A673 (cell line): ENCODE measurements around the gene RABGAP1L.

Experiments
- EZH2 ChIP-seq: fragments of 200-600 bp; sonication (generic); IDR thresholded peaks from 2 replicates; pipeline ENCODE4 v1.6.1; 2017; ENCODE audit warnings: borderline replicate concordance, low read depth, mild to moderate bottlenecking, mixed read lengths, antibody characterized with exemption, low read length; ENCODE audit not compliant: poor library complexity, severe bottlenecking
- TF ChIP-seq, protein P1 (sequence below): fragments of 300-800, 200-600 bp; sonication (generic); conservative IDR thresholded peaks from 2 replicates; pipeline ENCODE4 v1.5.1; 2017; ENCODE audit warnings: low read depth, mild to moderate bottlenecking, antibody characterized with exemption, low read length, moderate library complexity, mixed read lengths

DNA sequence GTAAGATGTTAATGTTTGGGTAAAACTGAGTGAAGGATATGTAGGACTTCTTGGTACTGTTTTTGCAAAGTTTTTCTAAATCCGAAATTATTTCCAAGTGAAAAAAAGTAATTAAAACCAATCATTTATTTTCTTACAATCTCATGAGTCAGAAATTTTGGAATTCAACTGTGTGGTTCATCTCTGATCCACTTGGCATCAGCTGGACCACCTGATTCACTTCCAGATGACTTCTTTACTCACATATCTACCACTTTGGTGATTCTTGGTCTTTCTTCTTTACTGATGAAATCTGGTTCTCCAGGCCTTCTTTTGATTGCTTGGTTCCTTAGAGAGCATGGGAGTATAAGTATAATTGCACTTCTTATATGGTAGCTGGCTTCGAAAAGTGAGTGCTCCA lies 585.6 kb downstream of the RABGAP1L start:
- no peak for TF ChIP-seq EZH2
- TF ChIP-seq, protein P1, sequence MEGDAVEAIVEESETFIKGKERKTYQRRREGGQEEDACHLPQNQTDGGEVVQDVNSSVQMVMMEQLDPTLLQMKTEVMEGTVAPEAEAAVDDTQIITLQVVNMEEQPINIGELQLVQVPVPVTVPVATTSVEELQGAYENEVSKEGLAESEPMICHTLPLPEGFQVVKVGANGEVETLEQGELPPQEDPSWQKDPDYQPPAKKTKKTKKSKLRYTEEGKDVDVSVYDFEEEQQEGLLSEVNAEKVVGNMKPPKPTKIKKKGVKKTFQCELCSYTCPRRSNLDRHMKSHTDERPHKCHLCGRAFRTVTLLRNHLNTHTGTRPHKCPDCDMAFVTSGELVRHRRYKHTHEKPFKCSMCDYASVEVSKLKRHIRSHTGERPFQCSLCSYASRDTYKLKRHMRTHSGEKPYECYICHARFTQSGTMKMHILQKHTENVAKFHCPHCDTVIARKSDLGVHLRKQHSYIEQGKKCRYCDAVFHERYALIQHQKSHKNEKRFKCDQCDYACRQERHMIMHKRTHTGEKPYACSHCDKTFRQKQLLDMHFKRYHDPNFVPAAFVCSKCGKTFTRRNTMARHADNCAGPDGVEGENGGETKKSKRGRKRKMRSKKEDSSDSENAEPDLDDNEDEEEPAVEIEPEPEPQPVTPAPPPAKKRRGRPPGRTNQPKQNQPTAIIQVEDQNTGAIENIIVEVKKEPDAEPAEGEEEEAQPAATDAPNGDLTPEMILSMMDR = no peak
